HepG2 (cell line): ENCODE results near the gene SCML1. TPM values are rescaled to one million over a fixed set of nuclear protein-coding genes. Genes with fewer than 3 reads are reported as not detected.

Source experiments
- ATAC-seq: fragments of 200-7000 bp; cut with Tn5 transposase; 3 replicates; pipeline ENCODE4 v1.9.1; 2020; ENCODE audit warnings: mild to moderate bottlenecking, moderate library complexity
- BruUV-seq: library from RNA; stranded (reverse); fragments of 400-500 nt; replicated peaks from 2 replicates; lab custom pipeline; 2021; lab: Mats Ljungman, UMichigan
- CTCF ChIA-PET: fragments of 300-600 bp; formaldehyde crosslinking; extraction: SDS; loops from one replicate; lab custom pipeline; 2021; ENCODE audit warnings: low total read pairs, inconsistent platforms, low intra/inter-chr PET ratio; lab: Yijun Ruan, JAX
- POLR2A ChIA-PET: fragments of 350-600 bp; sonication (Branson Sonifier 250); formaldehyde crosslinking; loops from one replicate; lab custom pipeline; 2020; ENCODE audit warnings: antibody characterized with exemption, inconsistent platforms; lab: Yijun Ruan, JAX
- DNase-seq: peaks from one replicate; pipeline ENCODE4 v3.0.0-alpha.2; 2015; ENCODE audit warnings: low spot score
- FAIRE-seq: peaks from 3 replicates; lab custom pipeline; 2011; peaks lifted over from hg19 to GRCh38; lab: Jason Lieb, UNC
- H2AFZ ChIP-seq: one replicate; pipeline ENCODE4 v1.6.1; 2011; ENCODE audit warnings: low read length, inconsistent platforms
- H3K27ac ChIP-seq: fragments of 300-600 bp; 3 replicates; pipeline ENCODE4 v1.8.0; 2011; ENCODE audit warnings: mixed run types, mild to moderate bottlenecking, mixed read lengths, low read length, inconsistent platforms; ENCODE audit not compliant: insufficient read depth; ENCODE audit errors: extremely low read length
- H3K27me3 ChIP-seq, 2 experiments: fragments of 200-600 bp in 1 of 2; 2 replicates in 1 of 2; 3 replicates in 1 of 2; pipeline versions ENCODE4 v1.6.0 to v1.8.0; 2011; ENCODE audit warnings: low read length in 2 of 2, mild to moderate bottlenecking in 2 of 2, moderate library complexity in 2 of 2, inconsistent platforms in 1 of 2; ENCODE audit not compliant: insufficient read depth in 2 of 2, control insufficient read depth in 1 of 2
- H3K36me3 ChIP-seq, 2 experiments: fragments of 200-600 bp in 1 of 2; replicated peaks in 1 of 2; 2 replicates in 1 of 2; 3 replicates in 1 of 2; pipeline versions ENCODE4 v1.5.1 to v1.8.0; 2011; ENCODE audit warnings: low read length in 2 of 2, inconsistent platforms in 1 of 2; ENCODE audit not compliant: insufficient read depth in 2 of 2, control insufficient read depth in 1 of 2
- H3K4me1 ChIP-seq: 2 replicates; pipeline ENCODE4 v1.5.1; 2012; ENCODE audit warnings: low read length, inconsistent platforms; ENCODE audit not compliant: insufficient read depth
- H3K4me2 ChIP-seq: 2 replicates; pipeline ENCODE4 v1.6.0; 2011; ENCODE audit warnings: low read depth, low read length, inconsistent platforms
- H3K4me3 ChIP-seq, 3 experiments: fragments of 200-600 bp in 1 of 3; sonication (generic), shearing (Covaris generic) in 1 of 3; replicated peaks in 1 of 3; 2 replicates each; pipeline ENCODE4 v1.5.1; 2011 to 2016; ENCODE audit warnings: low read length in 3 of 3, inconsistent platforms in 2 of 3, low read depth in 2 of 3, mild to moderate bottlenecking in 2 of 3, control low read depth in 1 of 3, mixed read lengths in 1 of 3; ENCODE audit not compliant: insufficient read depth in 1 of 3
- H3K79me2 ChIP-seq: one replicate; pipeline ENCODE4 v1.6.1; 2011; ENCODE audit warnings: low read length, inconsistent platforms; ENCODE audit not compliant: insufficient read depth
- H3K9ac ChIP-seq: 2 replicates; pipeline ENCODE4 v1.6.0; 2011; ENCODE audit warnings: mild to moderate bottlenecking, low read depth, low read length, inconsistent platforms; ENCODE audit not compliant: insufficient read depth
- H3K9me3 ChIP-seq: 2 replicates; pipeline ENCODE4 v1.5.1; 2012; ENCODE audit warnings: mild to moderate bottlenecking, low read length
- H4K20me1 ChIP-seq: 2 replicates; pipeline ENCODE4 v1.6.0; 2011; ENCODE audit warnings: inconsistent platforms, mild to moderate bottlenecking, low read length, moderate library complexity; ENCODE audit not compliant: insufficient read depth
- ASH2L ChIP-seq: fragments of 300-600, 200-600 bp; sonication (generic); IDR thresholded peaks from 2 replicates; pipeline ENCODE4 v1.7.0; 2017; ENCODE audit warnings: low read depth, mild to moderate bottlenecking, moderate library complexity, mixed read lengths, low read length; ENCODE audit not compliant: insufficient read length
- CREM ChIP-seq, 2 experiments: sonication (generic) in 1 of 2; formaldehyde crosslinking in 1 of 2; IDR thresholded peaks; 2 replicates each; pipeline versions ENCODE4 v1.4.0 to v1.6.1; 2016 to 2020; ENCODE audit warnings: antibody characterized with exemption in 1 of 2, mild to moderate bottlenecking in 1 of 2, missing genetic modification reagents in 1 of 2
- DPF2 ChIP-seq: sonication (generic); formaldehyde crosslinking; IDR thresholded peaks from 2 replicates; pipeline ENCODE4 v1.4.0; 2020; ENCODE audit warnings: mild to moderate bottlenecking, low read depth, missing genetic modification reagents, borderline replicate concordance
- HNF4G ChIP-seq, 2 experiments: sonication (generic) in 1 of 2; formaldehyde crosslinking in 1 of 2; IDR thresholded peaks; 2 replicates each; pipeline versions ENCODE4 v1.4.0 to v1.6.1; 2011 to 2020; ENCODE audit warnings: borderline replicate concordance in 2 of 2, low read depth in 2 of 2, mild to moderate bottlenecking in 2 of 2, low read length in 1 of 2, missing genetic modification reagents in 1 of 2, moderate library complexity in 1 of 2
- MAFF ChIP-seq: IDR thresholded peaks from 2 replicates; pipeline ENCODE4 v1.6.1; 2011; ENCODE audit warnings: low read depth, low read length, improper control_type of control experiment
- SRSF1 ChIP-seq: fragments of 200-400 bp; formaldehyde crosslinking; optimal IDR thresholded peaks from 2 replicates; pipeline ENCODE3; 2017; ENCODE audit warnings: mild to moderate bottlenecking, low read depth, low read length, moderate library complexity
- TAF15 ChIP-seq: fragments of 200-400 bp; formaldehyde crosslinking; IDR thresholded peaks from one replicate; pipeline ENCODE4 v1.6.1; 2018; ENCODE audit warnings: mild to moderate bottlenecking, low read depth, low read length; ENCODE audit not compliant: poor library complexity, severe bottlenecking
- TBP ChIP-seq: sonication (generic); formaldehyde crosslinking; IDR thresholded peaks from 2 replicates; pipeline ENCODE4 v1.5.0; 2020; ENCODE audit warnings: missing genetic modification reagents
- ZEB1 ChIP-seq: IDR thresholded peaks from 2 replicates; pipeline ENCODE4 v1.6.1; 2012; ENCODE audit warnings: mild to moderate bottlenecking, low read depth, inconsistent platforms; ENCODE audit not compliant: insufficient replicate concordance
- ZNF331 ChIP-seq: sonication (generic); formaldehyde crosslinking; IDR thresholded peaks from 2 replicates; pipeline ENCODE4 v1.4.0; 2020; ENCODE audit warnings: missing genetic modification reagents
- ZNF614 ChIP-seq: IDR thresholded peaks from 2 replicates; pipeline ENCODE4 v1.6.1; 2018; ENCODE audit warnings: missing biosample characterization, missing genetic modification reagents, inconsistent platforms, borderline replicate concordance
- ZNF616 ChIP-seq: sonication (generic); formaldehyde crosslinking; IDR thresholded peaks from 2 replicates; pipeline ENCODE4 v1.5.0; 2020; ENCODE audit warnings: low read depth, mild to moderate bottlenecking, missing genetic modification reagents
- ZNF776 ChIP-seq: sonication (generic); formaldehyde crosslinking; IDR thresholded peaks from 2 replicates; pipeline ENCODE4 v1.4.0; 2020; ENCODE audit warnings: mild to moderate bottlenecking, missing genetic modification reagents
- ZSCAN20 ChIP-seq: sonication (generic); formaldehyde crosslinking; IDR thresholded peaks from 2 replicates; pipeline ENCODE4 v1.4.0; 2020; ENCODE audit warnings: missing genetic modification reagents, mild to moderate bottlenecking, borderline replicate concordance
- WGBS: methylation state at CpG from one replicate; pipeline ENCODE4 v1.1.6; 2017; ENCODE audit warnings: low lambda C conversion rate; 5-methylcytosine and 5-hydroxymethylcytosine counted together
- in situ Hi-C: cut with HindIII; loops from 2 replicates; pipeline ENCODE4 v1.10.0; 2017; ENCODE audit warnings: low pct_unique_long_range_greater_than_20kb; ENCODE audit not compliant: extremely low pct_ligation_motif_present
- intact Hi-C: fragments of 100-400 bp; cut with micrococcal nuclease; formaldehyde crosslinking; loops from one replicate; pipeline ENCODE4 v1.10.0; 2022; ENCODE audit not compliant: unreplicated experiment
- polyA plus RNA-seq, 8 experiments: library from polyadenylated mRNA; depleted of rRNA in 3 of 8; stranded (reverse) in 7 of 8; unstranded in 1 of 8; fragments of >200 nt; fragmentation: Illumina TruSeq in 4 of 8; extraction: Trizol in 4 of 8; gene quantifications; 2 replicates each; pipeline versions ENCODE4 v1.2.1 to v1.2.3, GENCODE V29; 2011 to 2016; ENCODE audit warnings: low read depth in 4 of 8, missing spikeins in 1 of 8, mixed read lengths in 1 of 8; ENCODE audit not compliant: insufficient read depth in 1 of 8
- total RNA-seq, 5 experiments: library from RNA; depleted of rRNA; stranded (reverse); fragments of >200 nt; fragmentation: Illumina TruSeq; extraction: Trizol; gene quantifications; 2 replicates each; pipeline ENCODE4 v1.2.3, GENCODE V29; 2016; ENCODE audit warnings: low read depth in 1 of 5
- TF ChIP-seq, protein P1 (sequence below), 2 experiments: fragments of 450-650 bp in 1 of 2; sonication (generic) in 1 of 2; formaldehyde crosslinking; IDR thresholded peaks; 2 replicates each; pipeline versions ENCODE4 v1.5.0 to v1.8.0; 2020 to 2022; ENCODE audit warnings: mild to moderate bottlenecking in 1 of 2, missing genetic modification reagents in 1 of 2
- TF ChIP-seq, protein P2 (sequence below): fragments of 450-650 bp; IDR thresholded peaks from 2 replicates; pipeline ENCODE4 v1.6.1; 2017; ENCODE audit warnings: mild to moderate bottlenecking
- TF ChIP-seq, protein P3 (sequence below): sonication (generic); formaldehyde crosslinking; IDR thresholded peaks from 2 replicates; pipeline ENCODE4 v1.5.0; 2020; ENCODE audit warnings: missing genetic modification reagents

The SCML1 gene
- total and polyA plus RNA-seq, 2 of the 13 experiments (the other 11 are each of a cell fraction or from before 2014, with no cell fraction given), result 24.2 to 129 TPM

GRCh38 chrX:17743913-17744312 lies 6.6 kb downstream of the SCML1 start (continued):
- TF ChIP-seq ZSCAN20 (CRISPR knock-in tag), result no peak
- TF ChIP-seq, protein P1, sequence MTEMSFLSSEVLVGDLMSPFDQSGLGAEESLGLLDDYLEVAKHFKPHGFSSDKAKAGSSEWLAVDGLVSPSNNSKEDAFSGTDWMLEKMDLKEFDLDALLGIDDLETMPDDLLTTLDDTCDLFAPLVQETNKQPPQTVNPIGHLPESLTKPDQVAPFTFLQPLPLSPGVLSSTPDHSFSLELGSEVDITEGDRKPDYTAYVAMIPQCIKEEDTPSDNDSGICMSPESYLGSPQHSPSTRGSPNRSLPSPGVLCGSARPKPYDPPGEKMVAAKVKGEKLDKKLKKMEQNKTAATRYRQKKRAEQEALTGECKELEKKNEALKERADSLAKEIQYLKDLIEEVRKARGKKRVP (CRISPR knock-in tag; IDR thresholded peaks at IDR 0.05), result no peak
- TF ChIP-seq, protein P2, sequence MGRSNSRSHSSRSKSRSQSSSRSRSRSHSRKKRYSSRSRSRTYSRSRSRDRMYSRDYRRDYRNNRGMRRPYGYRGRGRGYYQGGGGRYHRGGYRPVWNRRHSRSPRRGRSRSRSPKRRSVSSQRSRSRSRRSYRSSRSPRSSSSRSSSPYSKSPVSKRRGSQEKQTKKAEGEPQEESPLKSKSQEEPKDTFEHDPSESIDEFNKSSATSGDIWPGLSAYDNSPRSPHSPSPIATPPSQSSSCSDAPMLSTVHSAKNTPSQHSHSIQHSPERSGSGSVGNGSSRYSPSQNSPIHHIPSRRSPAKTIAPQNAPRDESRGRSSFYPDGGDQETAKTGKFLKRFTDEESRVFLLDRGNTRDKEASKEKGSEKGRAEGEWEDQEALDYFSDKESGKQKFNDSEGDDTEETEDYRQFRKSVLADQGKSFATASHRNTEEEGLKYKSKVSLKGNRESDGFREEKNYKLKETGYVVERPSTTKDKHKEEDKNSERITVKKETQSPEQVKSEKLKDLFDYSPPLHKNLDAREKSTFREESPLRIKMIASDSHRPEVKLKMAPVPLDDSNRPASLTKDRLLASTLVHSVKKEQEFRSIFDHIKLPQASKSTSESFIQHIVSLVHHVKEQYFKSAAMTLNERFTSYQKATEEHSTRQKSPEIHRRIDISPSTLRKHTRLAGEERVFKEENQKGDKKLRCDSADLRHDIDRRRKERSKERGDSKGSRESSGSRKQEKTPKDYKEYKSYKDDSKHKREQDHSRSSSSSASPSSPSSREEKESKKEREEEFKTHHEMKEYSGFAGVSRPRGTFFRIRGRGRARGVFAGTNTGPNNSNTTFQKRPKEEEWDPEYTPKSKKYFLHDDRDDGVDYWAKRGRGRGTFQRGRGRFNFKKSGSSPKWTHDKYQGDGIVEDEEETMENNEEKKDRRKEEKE, result no peak
- TF ChIP-seq ZEB1, result no peak

- no peaks in the 10 kb centered on the region for H3K9me3 ChIP-seq
- intact Hi-C loops (loop anchor here (5.0 kb wide), 1 partner anchor 1242 kb away; no protein-coding TSS in a partner anchor), in situ Hi-C loops (no loop called here)
- peaks cover 71% of the 10 kb centered on the region for H3K4me1 ChIP-seq
- POLR2A ChIA-PET, result interaction anchor here (2.2 kb wide), 1 partner anchor 8 kb away, joined by 14 read pairs; the partner anchor contains the start of gene SCML1
- peaks cover 93% of the 10 kb centered on the region for H3K79me2 ChIP-seq
- H3K27ac ChIP-seq, result peak overlapping the region; percentile 79
- no peaks in the 10 kb centered on the region for H3K27me3 ChIP-seq
- BruUV-seq, result no TSS peak
- peaks cover 2 to 12% of the 10 kb centered on the region in 2 experiments; a peak in 2 of 5 replicates for H3K36me3 ChIP-seq
- no peak overlapping the region for H2AFZ ChIP-seq
- H3K4me2 ChIP-seq, result peak overlapping the region; percentile 61
- H4K20me1 ChIP-seq, result peaks cover 5% of the 10 kb centered on the region; the same call in 1 of the 2 replicates
- ATAC-seq (peak; percentile 64), FAIRE-seq (peak; percentile 97), DNase-seq (peak; percentile 81)
- 3% methylated on average over 2 of the region's 2 CpGs for WGBS
- CTCF ChIA-PET, result no interaction called here
- peak overlapping the region; percentile 34 to 48 (median 34); a peak in 5 of 6 replicates for H3K4me3 ChIP-seq
- H3K9ac ChIP-seq, result peak overlapping the region; percentile 63
- TF ChIP-seq ASH2L, result peak; percentile 52
- TF ChIP-seq ZNF331 (CRISPR knock-in tag), result 0 out of 2 replicates have a peak, but pooled peaks have one; percentile 15
- no peak for TF ChIP-seq TAF15
- peak; percentile 53; the same call in 1 of the 2 replicates for TF ChIP-seq DPF2 (CRISPR knock-in tag)
- no peak for TF ChIP-seq ZNF614 (CRISPR knock-in tag)
- no peak for TF ChIP-seq ZNF776 (CRISPR knock-in tag)
- TF ChIP-seq SRSF1, result no peak
- no peak for TF ChIP-seq TBP (CRISPR knock-in tag)
- TF ChIP-seq ZNF616 (CRISPR knock-in tag), result no peak
- TF ChIP-seq, protein P3, sequence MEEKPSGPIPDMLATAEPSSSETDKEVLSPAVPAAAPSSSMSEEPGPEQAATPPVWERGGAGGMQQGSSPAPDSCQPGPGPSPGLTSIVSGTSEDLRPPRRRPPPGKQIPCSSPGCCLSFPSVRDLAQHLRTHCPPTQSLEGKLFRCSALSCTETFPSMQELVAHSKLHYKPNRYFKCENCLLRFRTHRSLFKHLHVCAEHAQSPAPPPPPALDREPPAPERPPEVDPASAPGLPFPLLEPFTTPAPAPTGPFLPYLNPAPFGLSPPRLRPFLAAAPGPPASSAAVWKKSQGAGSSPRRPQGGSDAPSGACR, result no peak
- TF ChIP-seq CREM (IDR thresholded peaks at IDR 0.05), result peak; percentile 70
- no peak for TF ChIP-seq CREM (CRISPR knock-in tag; IDR thresholded peaks at IDR 0.05)
- peak; percentile 60; the same call in 1 of the 2 replicates for TF ChIP-seq HNF4G (IDR thresholded peaks at IDR 0.05; ENCODE audit: borderline replicate concordance, low read depth, low read length)
- TF ChIP-seq HNF4G (CRISPR knock-in tag; IDR thresholded peaks at IDR 0.05; ENCODE audit: borderline replicate concordance, low read depth), result no peak
- no peak for TF ChIP-seq MAFF
These were observed 7.7 kb downstream of the SCML1 start for GRCh38 chrX:17744896-17745523.
